HT1080 (cell line): ENCODE measurements around the gene IFIT5. TPM values are rescaled to one million over a fixed set of nuclear protein-coding genes. Genes with fewer than 3 reads are reported as not detected.
"Not testable (repeated sequence)": the region's sequence is repeated elsewhere in the genome, so short reads cannot be mapped to it uniquely, and the experiment has no call there.

Experiments used
- DNase-seq: peaks from one replicate; pipeline ENCODE4 v3.0.0-alpha.2; 2015; ENCODE audit warnings: low read depth
- total RNA-seq: library from RNA; depleted of rRNA; stranded (reverse); fragments of >200 nt; shearing (Covaris generic); gene quantifications from 2 replicates; pipeline ENCODE4 v1.2.3, GENCODE V29; 2014

Gene IFIT5
- total RNA-seq, 1 experiment from 2014 or later, result 12.4 TPM

DNA sequence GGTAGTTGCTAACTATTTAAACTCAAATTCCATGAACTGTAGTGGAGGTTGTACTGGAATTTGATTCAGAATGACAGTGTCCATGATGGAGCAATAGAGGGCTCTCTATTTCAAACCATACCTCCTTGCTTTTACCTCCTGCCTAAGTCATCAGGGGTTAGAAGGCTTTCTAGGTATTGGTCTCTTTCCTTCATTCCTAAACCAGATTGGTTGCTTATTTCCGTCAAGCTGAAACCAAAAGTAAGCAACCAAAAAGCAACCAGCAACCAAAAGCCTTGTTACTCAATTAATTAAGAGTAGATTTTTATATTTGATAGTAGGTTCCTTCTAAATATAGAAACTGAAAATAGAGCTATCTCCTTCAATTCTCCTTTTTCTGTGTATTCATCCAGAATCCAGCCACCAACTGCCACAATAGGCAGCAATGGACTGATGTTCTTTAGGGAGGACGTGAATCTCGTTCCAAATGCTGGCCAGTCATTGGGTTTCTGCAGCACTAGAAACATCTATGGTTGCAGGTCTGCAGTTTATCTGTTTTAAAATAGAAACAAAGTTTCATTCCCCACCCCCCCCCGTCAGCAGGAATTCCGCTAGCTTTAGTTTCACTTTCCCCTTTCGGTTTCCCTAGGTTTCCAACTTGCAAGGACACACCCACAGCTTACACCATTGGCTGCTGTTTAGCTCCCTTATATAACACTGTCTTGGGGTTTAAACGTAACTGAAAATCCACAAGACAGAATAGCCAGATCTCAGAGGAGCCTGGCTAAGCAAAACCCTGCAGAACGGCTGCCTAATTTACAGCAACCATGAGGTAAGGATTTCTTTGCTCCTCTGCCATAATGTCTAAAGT lies 22.2 kb upstream of the IFIT5 start, which contains the start of gene IFIT1:
Gene IFIT1 (plus strand): TSS at position 717 of the 850 bp plus-strand sequence. CDS start 90 bp downstream, at position 807.
- peak; percentile 82 for DNase-seq

DNA sequence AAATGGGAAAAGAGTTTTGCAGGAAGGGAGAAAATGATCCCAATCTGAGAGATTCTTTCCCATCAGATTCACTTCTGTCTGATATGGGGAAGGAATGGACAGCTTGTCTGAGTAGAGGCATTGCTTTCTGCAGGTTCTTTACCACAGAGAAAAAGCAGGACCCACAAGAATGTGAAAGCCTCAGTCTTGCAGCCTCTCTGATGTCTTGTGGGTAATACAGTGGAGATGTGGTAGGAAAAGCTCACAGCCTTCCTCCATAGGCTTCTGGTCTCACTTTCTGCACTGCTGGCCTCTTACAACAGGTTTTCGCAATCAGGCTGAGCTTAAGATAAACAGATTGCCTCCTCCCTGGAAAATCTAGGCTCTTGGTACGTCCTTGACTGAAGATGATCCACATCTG lies 21.4 kb upstream of the IFIT5 start:
- peak; percentile 47 for DNase-seq

DNA sequence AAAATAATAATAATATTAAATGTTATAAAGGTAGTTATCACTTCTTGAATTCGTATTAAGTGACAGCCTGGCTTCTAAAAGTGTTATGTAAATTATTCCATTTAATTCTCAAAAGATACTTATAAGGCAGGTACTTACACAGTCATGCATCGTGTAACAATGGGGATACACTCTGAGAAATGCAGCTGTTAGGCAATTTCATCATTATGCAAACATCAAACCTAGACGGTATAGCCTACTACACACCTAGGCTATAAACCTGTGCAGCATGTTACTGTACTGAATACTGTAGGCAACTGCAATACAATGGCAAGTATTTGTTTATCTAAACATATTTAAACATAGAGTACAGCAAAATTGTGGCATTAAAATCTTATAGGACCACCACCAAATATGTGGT lies 20.5 kb upstream of the IFIT5 start:
- no peak for DNase-seq

DNA sequence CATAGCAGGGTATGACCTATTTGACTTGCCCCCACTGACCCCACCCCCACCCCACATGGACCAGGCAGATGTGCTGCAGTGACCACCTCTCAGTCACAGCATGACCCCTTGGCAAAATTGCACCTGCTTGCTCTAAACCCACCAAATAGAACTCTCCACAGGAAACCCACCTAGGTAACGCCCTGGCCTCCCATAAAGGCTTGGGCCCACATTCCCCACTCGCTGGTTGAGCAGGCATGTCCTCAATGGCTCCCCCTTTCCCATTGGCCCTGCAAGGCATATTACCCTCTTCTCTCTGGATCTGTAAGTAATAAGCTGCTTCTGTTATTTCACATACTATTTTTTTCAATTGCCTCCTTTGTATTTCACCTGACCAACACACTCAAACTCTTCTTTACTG lies 19.2 kb upstream of the IFIT5 start:
- DNase-seq, result no peak

DNA sequence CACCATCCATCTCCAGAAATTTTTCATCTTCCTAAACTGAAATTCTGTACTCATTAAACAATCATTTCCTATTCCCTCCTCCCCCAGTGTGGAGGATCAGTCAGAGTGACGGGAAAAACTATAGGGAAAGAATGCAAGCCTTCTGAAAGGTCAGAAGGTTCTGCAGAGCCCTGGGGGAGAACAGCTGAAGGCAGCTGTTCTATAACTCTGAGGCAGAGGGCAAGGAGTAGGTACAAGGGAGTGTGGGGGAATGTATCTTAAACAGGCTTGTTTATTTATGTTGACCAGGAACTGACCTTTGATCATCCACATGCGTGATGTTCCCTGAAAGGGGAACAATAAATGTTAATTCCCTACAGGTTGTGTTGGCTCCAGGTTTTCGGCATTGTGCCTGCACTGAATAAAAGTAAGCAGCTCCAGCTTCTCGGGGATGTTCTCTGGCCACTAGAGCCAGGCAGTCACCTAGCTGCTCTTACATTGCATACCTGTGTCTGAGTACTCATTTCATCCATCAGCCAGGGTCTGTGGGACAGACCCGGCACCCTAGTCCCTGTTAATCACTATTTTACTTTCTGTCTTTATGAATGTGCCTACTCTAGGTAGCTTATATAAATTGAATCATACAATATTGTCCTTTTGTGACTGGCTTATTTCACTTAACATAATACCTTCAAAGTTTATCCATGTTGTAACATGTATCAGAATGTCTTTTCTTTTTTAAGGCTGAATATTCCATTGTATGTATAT lies 16.2 kb upstream of the IFIT5 start:
- no peak for DNase-seq

DNA sequence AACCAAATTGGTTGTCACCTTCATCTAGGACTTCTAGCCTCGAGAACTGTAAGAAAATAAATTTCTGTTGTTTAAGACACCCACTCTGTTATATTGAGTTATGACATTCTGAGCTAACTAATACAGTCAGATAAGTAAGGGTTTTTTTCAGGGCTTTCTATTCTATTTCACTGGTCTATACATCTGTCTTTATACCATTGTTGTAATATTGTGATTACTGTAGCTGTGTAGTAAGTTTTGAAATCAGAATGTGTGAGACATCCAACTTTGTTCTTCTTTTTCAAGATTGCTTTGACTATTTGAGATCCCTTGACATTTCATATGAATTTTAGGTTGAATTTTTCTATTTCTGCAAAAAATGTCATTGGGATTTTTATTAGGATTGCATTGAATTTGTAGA lies 14.4 kb upstream of the IFIT5 start:
- no peak for DNase-seq

DNA sequence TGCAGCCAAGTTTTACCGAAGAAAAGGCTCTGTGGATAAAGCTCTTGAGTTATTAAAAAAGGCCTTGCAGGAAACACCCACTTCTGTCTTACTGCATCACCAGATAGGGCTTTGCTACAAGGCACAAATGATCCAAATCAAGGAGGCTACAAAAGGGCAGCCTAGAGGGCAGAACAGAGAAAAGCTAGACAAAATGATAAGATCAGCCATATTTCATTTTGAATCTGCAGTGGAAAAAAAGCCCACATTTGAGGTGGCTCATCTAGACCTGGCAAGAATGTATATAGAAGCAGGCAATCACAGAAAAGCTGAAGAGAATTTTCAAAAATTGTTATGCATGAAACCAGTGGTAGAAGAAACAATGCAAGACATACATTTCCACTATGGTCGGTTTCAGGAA lies 11.3 kb upstream of the IFIT5 start:
- no peak for DNase-seq

DNA sequence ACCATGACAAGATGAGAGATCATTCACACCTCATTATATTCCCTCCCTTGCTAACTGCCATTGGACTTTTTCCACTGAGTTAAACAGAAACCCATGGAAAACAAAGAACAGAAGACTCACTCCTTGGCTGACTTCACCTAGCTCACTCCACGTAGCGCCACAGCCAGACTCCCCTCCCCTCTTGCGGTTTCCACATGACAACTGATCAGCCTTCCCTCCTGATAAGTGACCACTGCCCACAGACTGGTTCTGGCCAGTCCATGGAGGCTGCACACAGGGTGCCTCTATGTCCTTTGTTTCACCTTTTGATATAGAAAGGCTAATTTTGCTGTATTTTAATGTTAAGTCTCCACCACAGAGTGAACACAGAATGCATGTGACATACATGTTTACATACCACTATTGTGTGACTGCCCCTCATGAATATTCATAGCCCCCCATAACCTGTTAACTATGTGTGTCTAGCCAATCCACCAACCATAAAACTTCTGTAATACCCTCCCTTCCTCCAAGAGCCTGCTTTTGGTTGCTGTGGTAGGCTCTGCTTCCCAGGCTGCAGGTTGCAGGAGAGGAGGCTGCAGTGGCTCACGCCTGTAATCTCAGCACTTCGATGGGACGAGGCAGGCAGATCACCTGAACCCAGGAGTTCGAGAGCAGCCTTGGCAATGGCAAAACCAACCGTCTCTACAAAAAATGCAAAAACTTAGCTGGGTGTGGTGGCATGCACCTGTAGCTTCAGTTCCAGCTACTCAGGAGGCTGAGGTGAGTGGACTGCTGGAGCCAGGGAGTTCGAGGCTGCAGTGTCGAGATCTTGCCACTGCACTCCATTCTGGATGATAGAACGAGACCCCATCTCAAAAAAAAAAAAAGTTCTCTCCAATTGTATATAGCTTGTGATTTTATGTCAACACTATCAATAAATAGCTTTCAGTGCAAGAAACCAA lies 10.0 kb upstream of the IFIT5 start:
- DNase-seq, result peak; percentile 32

DNA sequence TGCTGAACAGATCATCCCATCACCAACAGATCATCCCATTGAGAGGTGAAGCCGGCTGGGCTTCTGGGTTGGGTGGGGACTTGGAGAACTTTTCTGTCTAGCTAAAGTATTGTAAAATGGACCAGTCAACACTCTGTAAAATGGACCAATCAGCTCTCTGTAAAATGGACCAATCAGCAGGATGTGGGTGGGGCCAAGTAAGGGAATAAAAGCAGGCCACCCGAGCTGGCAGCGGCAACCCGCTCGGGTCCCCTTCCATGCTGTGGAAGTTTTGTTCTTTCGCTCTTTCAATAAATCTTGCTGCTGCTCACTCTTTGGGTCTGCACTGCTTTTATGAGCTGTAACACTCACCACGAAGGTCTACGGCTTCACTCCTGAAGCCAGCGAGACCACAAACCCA lies 8.2 kb upstream of the IFIT5 start:
- not testable (repeated sequence) for DNase-seq

DNA sequence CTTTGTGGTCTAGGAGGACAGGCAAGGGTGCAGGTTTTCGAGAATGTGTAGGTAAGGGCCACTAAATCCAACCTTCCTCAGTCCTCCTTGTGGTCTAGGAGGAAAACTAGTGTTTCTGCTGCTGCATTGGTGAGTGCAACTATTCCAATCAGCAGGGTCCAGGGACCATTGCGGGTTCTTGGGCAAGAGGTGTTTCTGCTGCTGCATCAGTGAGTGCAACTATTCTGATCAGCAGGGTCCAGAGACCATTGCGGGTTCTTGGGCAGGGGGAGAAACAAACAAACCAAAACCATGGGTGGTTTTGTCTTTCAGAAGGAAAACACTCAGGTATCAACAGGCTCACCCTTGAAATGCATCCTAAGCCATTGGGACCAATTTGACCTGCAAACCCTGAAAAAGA lies 6.6 kb upstream of the IFIT5 start:
- not testable (repeated sequence) for DNase-seq

DNA sequence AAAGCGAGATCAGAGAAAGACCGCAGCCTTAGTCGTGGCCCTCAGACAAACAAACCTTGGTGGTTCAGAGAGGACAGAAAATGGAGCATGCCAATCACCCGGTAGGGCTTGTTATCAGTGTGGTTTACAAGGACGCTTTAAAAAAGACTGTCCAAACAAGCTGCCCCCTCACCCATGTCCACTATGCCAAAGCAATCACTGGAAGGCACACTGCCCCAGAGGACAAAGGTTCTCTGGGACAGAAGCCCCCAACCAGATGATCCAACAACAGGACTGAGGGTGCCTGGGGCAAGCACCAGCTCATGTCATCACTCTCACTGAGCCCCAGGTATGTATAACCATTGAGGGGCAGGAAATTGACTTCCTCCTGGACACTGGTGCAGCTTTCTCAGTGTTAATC lies 5.1 kb upstream of the IFIT5 start:
- not testable (repeated sequence) for DNase-seq

DNA sequence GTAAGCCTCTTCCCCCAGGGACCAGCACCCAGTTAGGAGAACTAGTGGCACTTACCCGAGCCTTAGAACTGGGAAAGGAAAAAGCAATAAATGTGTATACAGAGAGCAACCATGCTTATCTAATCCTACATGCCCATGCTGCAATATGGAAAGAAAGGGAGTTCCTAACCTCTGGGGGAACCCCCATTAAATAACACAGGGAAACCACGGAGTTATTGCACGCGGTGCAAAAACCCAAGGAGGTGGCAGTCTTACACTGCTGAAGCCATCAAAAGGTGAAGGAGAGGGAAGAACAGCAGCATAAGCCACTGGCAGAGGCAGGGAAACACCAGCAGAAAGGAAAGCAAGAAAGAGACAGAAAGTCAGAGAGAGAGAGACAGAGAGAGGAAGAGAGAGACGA lies 3.8 kb upstream of the IFIT5 start:
- not testable (repeated sequence) for DNase-seq

DNA sequence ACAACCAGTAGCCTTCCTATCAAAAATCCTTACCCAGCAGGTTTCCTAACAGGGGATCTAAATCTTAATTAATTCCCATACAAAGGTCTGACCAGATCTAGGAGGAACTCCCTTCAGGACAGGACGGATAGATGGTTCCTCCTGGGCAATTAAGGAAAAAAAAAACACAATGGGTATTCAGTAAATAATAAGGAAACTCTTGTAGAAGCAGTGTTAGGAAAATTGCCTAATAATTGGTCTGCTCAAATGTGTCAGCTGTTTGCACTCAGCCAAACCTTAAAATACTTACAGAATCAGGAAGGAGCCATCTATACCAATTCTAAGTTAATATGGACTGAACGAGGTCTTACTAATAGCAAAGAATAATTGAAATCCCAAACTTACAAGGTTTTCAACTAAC lies 3.2 kb upstream of the IFIT5 start:
- not testable (repeated sequence) for DNase-seq

DNA sequence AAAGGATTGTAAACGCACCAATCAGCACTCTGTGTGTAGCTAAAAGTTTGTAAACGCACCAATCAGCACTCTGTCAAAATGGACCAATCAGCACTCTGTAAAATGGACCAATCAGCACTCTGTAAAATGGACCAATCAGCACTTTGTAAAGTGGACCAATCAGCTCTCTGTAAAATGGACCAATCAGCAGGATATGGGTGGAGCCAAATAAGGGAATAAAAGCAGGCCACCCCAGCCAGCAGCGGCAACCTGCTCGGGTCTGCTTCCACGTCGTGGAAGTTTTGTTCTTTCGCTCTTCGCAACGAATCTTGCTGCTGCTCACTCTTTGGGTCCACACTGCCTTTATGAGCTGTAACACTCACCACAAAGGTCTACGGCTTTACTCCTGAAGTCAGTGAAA lies 2.1 kb upstream of the IFIT5 start:
- DNase-seq, result not testable (repeated sequence)

DNA sequence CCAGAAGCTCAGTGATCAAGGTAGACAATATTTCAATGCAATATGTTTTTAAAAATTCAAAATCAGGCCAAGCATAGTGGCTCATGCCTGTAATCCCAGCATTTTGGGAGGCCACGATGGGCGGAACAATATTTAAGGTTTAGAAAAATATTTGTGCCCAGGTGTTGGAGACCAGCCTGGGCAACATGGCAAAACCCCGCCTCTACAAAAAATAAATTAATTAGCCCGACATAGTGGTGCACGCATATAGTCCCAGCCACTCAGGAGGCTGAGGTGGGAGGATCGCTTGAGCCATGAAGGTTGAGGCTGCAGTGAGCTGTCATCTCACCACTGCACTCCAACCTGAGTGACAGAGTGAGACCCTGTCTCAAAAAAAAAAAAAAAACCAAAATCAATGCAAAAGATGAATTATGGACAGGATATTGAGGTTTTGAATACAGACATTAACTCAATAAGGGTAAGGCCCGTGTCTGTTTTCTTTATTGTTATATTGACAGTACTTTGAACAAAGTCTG lies 913 bp upstream of the IFIT5 start:
- DNase-seq, result no peak

DNA sequence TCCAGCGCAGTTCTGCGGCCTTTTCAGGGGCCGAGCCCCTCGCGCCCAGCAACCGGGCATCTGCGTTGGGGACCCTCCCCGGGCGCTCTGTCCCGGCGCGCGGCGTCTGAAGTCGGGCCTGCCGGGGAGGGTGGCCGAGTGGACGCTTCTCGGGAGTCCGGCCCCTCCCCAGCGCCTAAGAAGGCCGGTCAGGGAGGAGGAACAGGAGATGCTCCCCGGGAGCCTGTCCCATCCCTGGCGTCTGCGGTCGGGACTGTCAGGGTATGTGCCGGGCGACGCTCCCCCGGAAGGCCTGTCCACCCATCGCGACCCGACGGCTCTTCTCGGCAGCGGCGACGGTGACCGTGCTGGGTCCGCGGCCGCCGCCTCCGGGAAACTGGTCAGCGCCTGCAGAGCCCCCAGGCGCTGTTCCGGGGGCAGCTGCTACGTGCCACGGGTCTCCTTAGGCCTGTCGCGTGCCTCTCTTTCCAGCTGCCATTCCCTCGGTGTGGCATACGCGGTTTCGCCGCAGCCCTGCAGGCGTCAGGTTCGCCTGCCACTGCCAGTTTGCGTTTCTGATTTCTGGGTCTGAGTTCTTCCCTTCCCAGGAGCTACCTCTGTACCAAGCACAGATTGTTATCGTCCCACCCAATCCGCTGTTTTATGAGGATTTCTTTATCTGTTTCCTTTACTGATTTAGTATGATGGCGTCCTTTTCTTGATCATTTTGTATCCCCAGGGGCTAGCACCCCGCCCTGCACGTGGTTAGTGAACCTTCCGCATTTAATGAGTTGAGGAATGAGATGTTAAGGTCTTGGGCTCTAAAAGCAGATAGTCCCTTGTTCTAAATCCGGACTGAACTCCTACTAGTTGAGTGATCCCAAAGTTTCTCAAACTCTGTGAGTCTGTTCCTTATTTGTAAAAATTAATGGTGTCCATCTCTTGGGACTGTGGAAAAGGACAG lies 782 bp downstream of the IFIT5 start:
- DNase-seq, result peak; percentile 51

DNA sequence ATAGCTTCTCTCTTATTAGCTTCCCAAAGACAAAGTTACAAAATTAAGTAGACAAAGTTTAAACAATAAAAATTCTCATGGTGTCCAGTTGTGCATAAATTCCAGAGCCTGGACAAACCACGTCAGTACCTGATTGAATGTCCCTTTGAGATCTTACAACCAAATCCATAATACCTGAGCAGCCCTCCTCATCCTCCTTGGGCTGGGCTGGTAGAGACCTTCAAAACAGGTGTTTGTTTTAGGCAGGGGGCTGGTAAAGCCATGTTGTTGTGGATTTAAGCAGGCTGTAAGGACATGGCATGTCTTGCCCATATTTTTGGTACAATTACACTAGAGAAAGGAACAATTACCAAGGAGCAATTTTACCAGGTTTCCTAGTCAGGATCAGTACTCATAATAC lies 2.1 kb downstream of the IFIT5 start:
- DNase-seq, result no peak

DNA sequence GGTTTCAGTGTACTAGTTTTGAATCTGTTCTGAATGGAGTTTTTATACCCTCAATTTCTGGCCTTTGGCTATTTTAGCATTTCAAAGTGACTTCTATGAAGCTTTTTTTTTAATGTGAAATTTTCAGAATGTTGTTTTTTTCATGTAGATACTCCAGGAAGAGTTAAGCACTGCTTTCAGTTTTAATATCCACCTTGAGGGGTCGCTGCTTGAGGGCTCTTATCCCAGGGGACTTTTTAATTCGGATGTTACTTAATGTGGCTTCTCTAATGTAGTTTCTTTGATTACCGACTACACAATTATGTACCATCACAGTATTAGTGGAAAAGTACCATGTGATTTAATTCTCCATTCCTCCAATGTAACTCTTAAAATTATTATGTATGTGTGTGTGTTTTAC lies 5.2 kb downstream of the IFIT5 start:
- no peak for DNase-seq

DNA sequence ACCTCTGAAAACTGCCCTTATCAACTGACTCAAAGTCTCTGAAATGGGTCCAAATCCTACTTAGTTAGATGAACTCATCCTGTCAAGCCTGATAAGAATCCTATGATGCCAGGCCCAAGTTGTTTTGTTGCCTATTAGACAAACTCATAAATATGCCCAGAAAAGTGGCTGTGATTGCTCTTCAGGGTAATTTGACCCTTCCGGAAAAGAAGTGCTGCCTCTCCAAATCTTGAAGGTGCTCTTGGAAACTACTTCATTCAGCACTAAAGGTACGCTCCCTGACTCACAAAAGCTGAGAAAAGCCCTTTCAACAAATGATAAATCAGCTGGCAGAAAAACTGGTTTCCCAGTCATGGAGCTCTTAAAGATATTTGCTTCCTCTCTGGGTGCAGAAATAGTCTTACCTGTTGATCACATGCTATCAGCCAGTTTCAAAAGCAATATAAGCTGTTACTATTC lies 6.7 kb downstream of the IFIT5 start:
- DNase-seq, result no peak

DNA sequence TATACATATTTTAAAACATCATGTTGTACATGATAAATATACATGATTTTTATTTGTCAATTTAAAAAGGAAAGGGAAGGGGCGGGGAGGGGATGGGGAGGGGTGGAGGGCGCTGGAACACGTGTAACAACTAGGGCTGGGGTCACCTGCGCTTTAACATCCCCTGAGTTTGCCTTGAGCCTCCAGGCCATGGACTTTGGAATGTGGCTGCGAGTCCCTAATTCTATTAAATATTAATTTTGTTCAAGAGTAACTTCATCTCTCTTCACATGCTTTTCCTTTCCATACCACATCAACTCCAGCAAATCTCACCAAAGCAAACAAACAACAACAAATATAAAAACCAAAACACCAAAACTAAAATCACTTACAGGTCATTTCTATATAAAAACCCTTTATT lies 10.6 kb downstream of the IFIT5 start:
- no peak for DNase-seq
